ENCODE results near the gene CDK5RAP1.

The CDK5RAP1 gene

DNA sequence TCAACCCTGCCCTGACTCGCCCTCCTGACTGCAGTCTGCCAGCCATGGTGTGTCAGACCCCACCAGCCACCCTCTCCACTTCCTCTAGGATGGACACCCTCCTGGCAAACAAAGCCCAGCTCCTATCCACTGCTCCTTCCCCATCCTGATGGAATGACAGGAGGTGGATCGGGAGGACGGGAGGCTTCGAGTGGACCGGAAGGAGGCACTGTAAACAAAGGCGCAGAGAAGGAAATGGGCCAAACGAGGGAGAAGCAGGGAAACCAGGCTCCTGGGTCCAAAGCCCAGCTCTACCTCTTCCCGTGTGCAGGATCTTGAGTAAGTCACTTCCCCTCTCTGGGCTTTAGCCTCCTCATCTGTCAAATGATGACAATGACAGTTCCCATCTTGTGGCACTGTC is 78.1 kb downstream of the CDK5RAP1 start:
- no peaks in the 10 kb centered on the region for H3K4me1 ChIP-seq (ENCODE audit: control insufficient read depth, insufficient read depth, low read length)
- H3K9me3 ChIP-seq (ENCODE audit: control insufficient read depth, low read length) = no peaks in the 10 kb centered on the region
- no peak overlapping the region for H3K4me3 ChIP-seq (ENCODE audit: low read length)
- no peak for DNase-seq (ENCODE audit: low read depth)
- H3K9ac ChIP-seq (ENCODE audit: low read length) = no peak overlapping the region
- H3K36me3 ChIP-seq (ENCODE audit: control insufficient read depth, insufficient read depth, low read length, severe bottlenecking) = no peaks in the 10 kb centered on the region
- peaks cover 69% of the 10 kb centered on the region for H3K27me3 ChIP-seq (replicated peaks; ENCODE audit: control insufficient read depth, insufficient read depth, low read length)

DNA sequence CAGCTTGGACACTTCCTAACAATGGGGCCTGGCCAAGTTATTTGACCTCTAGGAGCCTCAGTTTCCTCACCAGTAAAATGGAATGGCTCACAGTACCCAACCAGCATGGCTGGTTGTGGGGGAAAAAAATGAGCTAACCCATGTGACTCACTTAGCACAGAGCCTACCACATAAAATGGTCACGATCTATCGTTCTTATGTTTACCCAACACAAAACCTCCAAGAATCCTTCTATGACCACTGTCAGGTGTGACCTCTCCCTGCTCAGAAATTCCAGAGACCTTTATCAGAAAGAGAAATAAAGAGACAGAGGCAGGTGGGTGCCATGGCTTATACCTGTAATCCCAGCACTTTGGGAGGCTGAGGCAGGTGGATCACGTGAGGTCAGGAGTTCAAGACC is 78.9 kb downstream of the CDK5RAP1 start:
- no peaks in the 10 kb centered on the region for H3K4me1 ChIP-seq (ENCODE audit: control insufficient read depth, insufficient read depth, low read length)
- H3K27me3 ChIP-seq (replicated peaks; ENCODE audit: control insufficient read depth, insufficient read depth, low read length) = peaks cover 69% of the 10 kb centered on the region
- no peak for DNase-seq (ENCODE audit: low read depth)

DNA sequence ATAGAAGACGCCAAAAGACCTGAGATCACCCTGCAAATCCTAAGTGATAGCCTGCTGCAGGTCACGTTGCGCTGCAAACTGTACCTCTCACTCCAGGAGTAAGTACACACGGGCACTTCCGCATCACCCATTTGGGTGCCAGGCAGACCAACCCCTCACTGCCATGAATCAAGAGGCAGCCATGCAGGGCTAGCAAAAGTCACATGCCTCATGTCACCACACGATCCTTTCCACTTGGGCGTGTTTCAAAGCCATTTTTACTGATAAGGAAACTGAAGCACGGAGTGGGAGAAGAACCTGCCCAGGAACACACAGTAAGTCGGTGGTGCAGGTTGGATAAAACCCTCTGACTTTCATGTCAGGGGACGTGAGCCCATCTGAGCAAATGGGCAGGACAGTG is 81.3 kb downstream of the CDK5RAP1 start:
- Histone ChIP-seq H3K9ac (ENCODE audit: low read length) (no peak overlapping the region), H3K4me1 (ENCODE audit: control insufficient read depth, insufficient read depth, low read length) (no peaks in the 10 kb centered on the region), H3K9me3 (ENCODE audit: control insufficient read depth, low read length) (no peaks in the 10 kb centered on the region), H3K4me3 (ENCODE audit: low read length) (no peak overlapping the region), H3K36me3 (ENCODE audit: control insufficient read depth, insufficient read depth, low read length, severe bottlenecking) (no peaks in the 10 kb centered on the region), H3K27me3 (replicated peaks; ENCODE audit: control insufficient read depth, insufficient read depth, low read length) (peaks cover 73% of the 10 kb centered on the region)
- no peak for DNase-seq (ENCODE audit: low read depth)

More for the DNA sequence above, 78.9 kb downstream of the CDK5RAP1 start:
- Histone ChIP-seq H3K36me3 (ENCODE audit: control insufficient read depth, insufficient read depth, low read length, severe bottlenecking) (no peaks in the 10 kb centered on the region), H3K9ac (ENCODE audit: low read length) (no peak overlapping the region), H3K4me3 (ENCODE audit: low read length) (no peak overlapping the region), H3K9me3 (ENCODE audit: control insufficient read depth, low read length) (no peaks in the 10 kb centered on the region)

DNA sequence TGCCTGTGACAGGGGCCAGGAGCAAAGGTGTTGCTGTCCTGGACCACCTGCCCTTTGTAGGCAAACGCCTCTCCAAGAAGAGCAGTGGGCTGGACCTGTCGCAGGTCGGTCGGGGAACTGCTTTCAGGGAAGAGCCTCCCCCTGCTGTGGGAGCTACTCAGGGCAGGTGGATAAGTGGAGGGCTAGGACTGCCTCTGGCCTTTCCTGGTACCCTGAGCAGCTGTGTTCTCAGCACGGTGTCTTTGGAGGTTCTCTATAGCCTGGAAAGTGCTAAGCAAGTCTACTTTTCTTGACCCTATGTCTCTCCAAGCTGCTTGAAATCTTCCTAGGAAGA is 83.3 kb downstream of the CDK5RAP1 start:
- H3K36me3 ChIP-seq (ENCODE audit: control insufficient read depth, insufficient read depth, low read length, severe bottlenecking) = no peaks in the 10 kb centered on the region
- H3K9ac ChIP-seq (ENCODE audit: low read length) = no peak overlapping the region
- H3K4me3 ChIP-seq (ENCODE audit: low read length) = no peak overlapping the region
- no peaks in the 10 kb centered on the region for H3K9me3 ChIP-seq (ENCODE audit: control insufficient read depth, low read length)
- no peak for DNase-seq (ENCODE audit: low read depth)
- H3K27me3 ChIP-seq (replicated peaks; ENCODE audit: control insufficient read depth, insufficient read depth, low read length) = peaks cover 65% of the 10 kb centered on the region
- H3K4me1 ChIP-seq (ENCODE audit: control insufficient read depth, insufficient read depth, low read length) = no peaks in the 10 kb centered on the region

DNA sequence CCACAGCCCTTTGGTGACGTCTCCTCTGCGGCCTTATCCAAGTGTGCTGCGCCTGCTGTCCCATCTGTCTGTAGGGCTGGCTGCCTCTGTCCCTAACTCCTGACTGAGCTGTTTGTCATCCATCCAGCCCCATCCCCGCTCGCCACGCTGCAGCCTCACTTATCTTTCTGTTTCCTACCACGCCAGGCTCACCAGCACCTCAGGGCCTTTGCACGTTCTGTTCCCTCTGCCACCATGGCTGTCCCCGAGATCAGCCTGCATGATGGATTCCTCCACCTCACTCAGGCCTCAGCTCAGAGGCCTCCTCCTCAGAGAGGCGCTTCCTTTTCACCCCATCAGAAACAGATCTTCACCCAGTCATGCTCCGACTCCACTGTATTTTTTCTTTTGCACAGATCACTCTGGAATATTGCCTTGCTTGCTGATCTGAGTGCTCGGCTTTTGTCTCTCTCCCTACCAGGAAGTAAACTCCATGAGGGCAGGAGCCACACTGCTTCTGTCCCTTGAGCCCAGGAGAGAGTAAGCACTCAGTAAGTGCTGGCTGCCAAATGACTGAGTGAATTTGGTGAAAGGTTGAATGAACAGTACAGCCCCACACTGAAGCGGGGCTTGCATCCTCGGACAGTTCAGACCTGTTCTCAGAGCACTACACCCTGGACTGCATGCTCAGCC is 83.8 kb downstream of the CDK5RAP1 start:
- no peak overlapping the region for H3K4me3 ChIP-seq (ENCODE audit: low read length)

DNA sequence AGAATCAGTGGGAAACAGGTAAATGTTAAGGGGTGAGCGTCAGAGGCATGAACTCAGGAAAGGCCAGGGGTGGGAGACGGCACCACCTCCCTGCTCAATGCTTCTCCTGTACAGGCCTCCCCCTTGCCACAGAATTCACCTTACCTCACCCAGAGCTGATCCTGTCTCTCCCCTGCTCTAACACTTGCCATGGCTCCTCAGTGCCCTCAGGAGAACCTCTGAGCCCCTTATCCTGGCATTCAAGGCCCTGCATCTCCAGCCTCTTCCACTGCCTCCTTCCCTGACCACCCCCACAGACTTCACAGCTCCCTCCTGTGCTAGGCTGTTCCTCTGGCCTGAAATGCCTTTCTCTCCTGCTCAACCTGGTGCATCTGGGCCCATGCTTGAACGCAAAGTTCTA is 84.4 kb downstream of the CDK5RAP1 start:
- DNase-seq (ENCODE audit: low read depth) = no peak
- Histone ChIP-seq H3K36me3 (ENCODE audit: control insufficient read depth, insufficient read depth, low read length, severe bottlenecking) (no peaks in the 10 kb centered on the region), H3K9ac (ENCODE audit: low read length) (no peak overlapping the region), H3K9me3 (ENCODE audit: control insufficient read depth, low read length) (no peaks in the 10 kb centered on the region), H3K4me1 (ENCODE audit: control insufficient read depth, insufficient read depth, low read length) (no peaks in the 10 kb centered on the region), H3K4me3 (ENCODE audit: low read length) (no peak overlapping the region), H3K27me3 (replicated peaks; ENCODE audit: control insufficient read depth, insufficient read depth, low read length) (peaks cover 63% of the 10 kb centered on the region)

More for the DNA sequence above, 83.8 kb downstream of the CDK5RAP1 start:
- H3K36me3 ChIP-seq (ENCODE audit: control insufficient read depth, insufficient read depth, low read length, severe bottlenecking) = no peaks in the 10 kb centered on the region
- H3K27me3 ChIP-seq (replicated peaks; ENCODE audit: control insufficient read depth, insufficient read depth, low read length) = peaks cover 63% of the 10 kb centered on the region
- no peaks in the 10 kb centered on the region for H3K4me1 ChIP-seq (ENCODE audit: control insufficient read depth, insufficient read depth, low read length)
- no peak overlapping the region for H3K9ac ChIP-seq (ENCODE audit: low read length)
- no peak for DNase-seq (ENCODE audit: low read depth)
- H3K9me3 ChIP-seq (ENCODE audit: control insufficient read depth, low read length) = no peaks in the 10 kb centered on the region

DNA sequence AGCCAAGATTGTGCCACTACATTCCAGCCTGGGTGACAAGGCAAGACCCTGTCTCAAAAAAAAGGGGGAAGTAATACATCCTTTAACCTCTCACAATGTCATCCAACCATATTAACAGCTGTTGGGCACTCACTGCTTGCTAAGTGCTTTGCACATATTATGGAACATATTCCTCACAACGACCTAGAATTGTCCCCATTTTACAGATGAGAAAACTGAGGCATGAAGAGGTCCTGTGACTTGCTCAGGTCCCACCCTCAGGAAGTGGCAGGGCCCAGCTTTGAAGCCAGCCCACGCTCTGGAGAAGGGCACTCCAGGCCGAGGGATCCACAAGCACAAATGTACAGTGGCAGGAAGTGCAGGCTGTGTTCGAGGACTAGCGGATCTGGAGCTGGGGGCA is 85.0 kb downstream of the CDK5RAP1 start:
- Histone ChIP-seq H3K4me3 (ENCODE audit: low read length) (no peak overlapping the region), H3K27me3 (replicated peaks; ENCODE audit: control insufficient read depth, insufficient read depth, low read length) (peaks cover 59% of the 10 kb centered on the region), H3K9ac (ENCODE audit: low read length) (no peak overlapping the region), H3K36me3 (ENCODE audit: control insufficient read depth, insufficient read depth, low read length, severe bottlenecking) (no peaks in the 10 kb centered on the region), H3K4me1 (ENCODE audit: control insufficient read depth, insufficient read depth, low read length) (no peaks in the 10 kb centered on the region), H3K9me3 (ENCODE audit: control insufficient read depth, low read length) (no peaks in the 10 kb centered on the region)
- no peak for DNase-seq (ENCODE audit: low read depth)

DNA sequence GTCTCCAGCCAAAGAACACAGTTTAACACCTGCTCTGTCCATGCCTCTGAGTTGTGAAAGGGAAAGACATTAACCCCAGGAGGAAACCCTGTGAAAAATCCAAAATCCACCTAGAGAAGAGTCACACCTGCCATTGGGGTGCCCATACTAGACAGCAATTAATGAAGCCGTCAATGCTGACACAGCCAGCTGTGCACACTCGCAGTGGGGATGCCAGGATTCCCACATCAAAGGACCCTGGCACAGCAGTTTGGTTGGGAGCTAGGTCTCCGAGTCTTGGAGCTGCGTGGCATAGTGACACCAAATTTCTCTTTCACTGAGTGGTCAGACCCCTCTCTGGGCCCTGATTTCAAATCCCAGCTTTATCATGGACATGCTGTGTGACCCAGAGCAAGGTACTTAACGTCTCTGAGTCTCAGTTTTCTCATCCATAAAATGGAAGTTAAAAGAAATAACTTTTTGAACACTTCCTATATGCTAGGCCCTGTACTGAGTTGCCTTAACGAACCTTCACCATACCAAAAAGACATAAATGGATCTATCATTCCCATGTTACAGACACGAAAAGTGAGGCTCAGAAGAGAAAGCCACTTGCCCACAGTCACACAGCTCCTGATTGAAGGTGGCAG is 87.5 kb downstream of the CDK5RAP1 start:
- Histone ChIP-seq H3K4me3 (ENCODE audit: low read length) (no peak overlapping the region), H3K27me3 (replicated peaks; ENCODE audit: control insufficient read depth, insufficient read depth, low read length) (peaks cover 44% of the 10 kb centered on the region), H3K4me1 (ENCODE audit: control insufficient read depth, insufficient read depth, low read length) (peaks cover 5% of the 10 kb centered on the region), H3K36me3 (ENCODE audit: control insufficient read depth, insufficient read depth, low read length, severe bottlenecking) (no peaks in the 10 kb centered on the region), H3K9me3 (ENCODE audit: control insufficient read depth, low read length) (no peaks in the 10 kb centered on the region), H3K9ac (ENCODE audit: low read length) (no peak overlapping the region)
- DNase-seq (ENCODE audit: low read depth) = no peak

DNA sequence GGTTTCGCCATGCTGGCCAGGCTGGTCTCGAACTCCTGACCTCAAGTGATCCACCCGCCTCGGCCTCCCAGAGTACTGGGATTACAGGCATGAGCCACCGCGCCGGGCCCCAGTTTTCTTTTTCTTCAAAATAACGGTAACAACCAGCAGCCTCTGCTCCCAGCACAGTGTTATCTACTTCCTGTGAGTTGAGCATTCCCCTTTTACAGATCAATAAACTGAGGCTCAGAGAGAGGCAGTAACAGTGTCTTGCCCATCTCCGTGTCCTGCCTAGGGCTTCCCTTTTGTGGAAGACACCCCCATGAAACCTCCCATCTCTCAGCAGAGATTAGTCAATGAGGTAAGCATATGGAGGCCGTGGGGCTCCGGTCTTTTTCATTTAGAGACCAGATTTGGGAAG is 88.7 kb downstream of the CDK5RAP1 start:
- Histone ChIP-seq H3K9ac (ENCODE audit: low read length) (no peak overlapping the region), H3K4me3 (ENCODE audit: low read length) (no peak overlapping the region), H3K9me3 (ENCODE audit: control insufficient read depth, low read length) (no peaks in the 10 kb centered on the region), H3K27me3 (replicated peaks; ENCODE audit: control insufficient read depth, insufficient read depth, low read length) (peaks cover 35% of the 10 kb centered on the region), H3K36me3 (ENCODE audit: control insufficient read depth, insufficient read depth, low read length, severe bottlenecking) (no peaks in the 10 kb centered on the region), H3K4me1 (ENCODE audit: control insufficient read depth, insufficient read depth, low read length) (peaks cover 5% of the 10 kb centered on the region)
- DNase-seq (ENCODE audit: low read depth) = no peak

DNA sequence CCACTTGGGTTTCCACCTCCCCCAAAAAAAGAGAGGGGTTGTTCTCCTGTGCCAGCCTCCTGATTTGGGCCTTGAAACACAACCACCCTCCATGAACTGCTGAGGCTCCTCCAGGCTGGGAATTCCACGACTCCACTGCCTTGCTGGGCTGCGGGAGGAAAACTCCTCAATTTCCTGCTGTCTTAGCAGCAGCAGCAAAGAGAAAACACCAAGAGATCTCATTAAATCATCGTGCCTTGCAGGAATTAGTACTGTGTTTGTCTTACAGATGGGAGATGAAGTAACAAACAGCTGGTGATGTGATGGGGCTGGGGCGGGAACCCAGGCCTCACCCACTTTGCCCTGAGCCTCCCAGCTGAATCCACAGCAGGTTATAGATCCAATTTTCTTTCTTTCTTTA is 89.3 kb downstream of the CDK5RAP1 start:
- Histone ChIP-seq H3K27me3 (replicated peaks; ENCODE audit: control insufficient read depth, insufficient read depth, low read length) (peaks cover 29% of the 10 kb centered on the region), H3K9me3 (ENCODE audit: control insufficient read depth, low read length) (no peaks in the 10 kb centered on the region), H3K4me1 (ENCODE audit: control insufficient read depth, insufficient read depth, low read length) (peaks cover 5% of the 10 kb centered on the region), H3K36me3 (ENCODE audit: control insufficient read depth, insufficient read depth, low read length, severe bottlenecking) (no peaks in the 10 kb centered on the region), H3K4me3 (ENCODE audit: low read length) (no peak overlapping the region), H3K9ac (ENCODE audit: low read length) (no peak overlapping the region)
- DNase-seq (ENCODE audit: low read depth) = no peak

DNA sequence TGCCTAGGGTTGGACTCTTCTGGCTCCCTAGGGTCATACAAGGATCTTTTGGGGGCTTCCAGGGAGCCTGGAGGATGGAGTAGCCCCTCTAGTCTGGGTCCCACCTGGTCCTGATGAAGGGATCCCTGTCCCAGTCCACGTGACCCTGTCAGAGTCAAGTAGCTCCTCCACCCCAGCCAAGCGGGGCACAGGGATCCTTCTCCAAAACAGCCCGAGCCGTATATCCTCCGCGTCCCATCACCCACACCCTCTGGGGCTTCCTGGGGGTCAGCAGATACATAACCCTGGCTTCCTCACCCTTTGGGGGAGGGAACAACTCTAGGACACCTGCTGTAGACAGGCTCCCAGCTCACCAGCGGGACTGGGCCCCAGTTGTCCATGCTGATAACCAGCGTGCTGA is 90.3 kb downstream of the CDK5RAP1 start:
- Histone ChIP-seq H3K9me3 (ENCODE audit: control insufficient read depth, low read length) (no peaks in the 10 kb centered on the region), H3K4me3 (ENCODE audit: low read length) (no peak overlapping the region), H3K9ac (ENCODE audit: low read length) (no peak overlapping the region), H3K4me1 (ENCODE audit: control insufficient read depth, insufficient read depth, low read length) (peaks cover 6% of the 10 kb centered on the region), H3K36me3 (ENCODE audit: control insufficient read depth, insufficient read depth, low read length, severe bottlenecking) (no peaks in the 10 kb centered on the region), H3K27me3 (replicated peaks; ENCODE audit: control insufficient read depth, insufficient read depth, low read length) (peaks cover 19% of the 10 kb centered on the region)
- no peak for DNase-seq (ENCODE audit: low read depth)

All from adipocyte (in vitro differentiated cells).